Urothelium cell line (cell line): Measurements from ENCODE around the gene AIG1.
"Not testable (repeated sequence)": the region's sequence is repeated elsewhere in the genome, so short reads cannot be mapped to it uniquely, and the experiment has no call there.

Experiments
- DNase-seq: peaks from one replicate; pipeline ENCODE4 v3.0.0; 2011; ENCODE audit warnings: low spot score, mixed read lengths
- FAIRE-seq: peaks from 2 replicates; lab custom pipeline; 2011; peaks lifted over from hg19 to GRCh38; lab: Jason Lieb, UNC

AIG1 gene

DNA sequence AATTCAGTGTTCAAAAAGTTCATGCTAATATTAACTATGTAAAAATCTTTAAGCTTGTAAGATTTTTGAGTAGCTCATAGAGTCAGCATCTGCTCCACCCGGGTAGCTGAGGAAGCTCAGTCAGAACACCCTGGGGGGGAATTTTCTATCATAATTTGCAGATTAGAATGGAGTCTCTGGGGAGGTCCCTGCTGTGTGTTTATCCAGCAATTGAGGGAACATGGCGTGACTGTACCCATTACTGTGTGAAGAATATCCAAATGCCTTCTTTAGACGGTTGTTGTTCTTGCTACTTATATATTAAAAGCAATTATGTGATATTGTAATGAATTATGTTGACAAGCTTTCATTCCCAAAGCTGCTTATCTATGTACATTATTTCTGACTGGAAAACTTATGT, 64.8 kb downstream of the AIG1 start:
- DNase-seq, result no peak
- FAIRE-seq, result no peak

DNA sequence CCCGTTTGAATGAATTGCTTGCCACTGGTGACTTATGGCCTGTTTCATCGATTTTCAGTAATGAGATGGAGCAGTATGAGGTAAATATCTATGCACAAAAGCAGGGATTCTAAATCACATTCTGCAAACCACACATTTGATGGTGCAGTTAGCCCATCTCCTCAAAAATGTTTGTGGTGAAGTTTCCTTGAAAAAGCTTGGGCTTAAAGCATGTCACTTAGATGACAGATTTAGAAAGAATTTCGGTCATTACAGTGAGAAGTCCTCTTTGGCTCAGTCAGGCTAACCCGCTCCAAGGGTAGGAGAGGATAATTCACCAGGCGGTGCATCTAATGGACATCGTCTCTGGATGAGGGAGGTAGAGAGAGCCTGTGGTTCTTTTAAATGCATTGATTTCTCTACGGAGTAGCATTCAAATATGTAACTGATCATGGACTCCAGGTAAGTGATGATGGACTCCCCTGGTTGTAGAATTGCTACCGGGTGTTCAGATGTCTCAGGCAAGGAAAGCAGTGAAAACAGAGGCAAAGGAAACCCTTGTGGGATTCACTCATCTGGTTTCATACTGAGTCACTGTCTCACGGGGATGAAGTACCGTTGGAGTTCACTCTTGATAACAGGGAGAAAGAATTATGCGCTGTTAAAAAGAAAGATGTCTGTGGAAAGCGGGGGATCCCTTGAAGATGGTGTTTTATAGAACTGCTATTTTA, 65.3 kb downstream of the AIG1 start:
- DNase-seq (no peak), FAIRE-seq (no peak)

DNA sequence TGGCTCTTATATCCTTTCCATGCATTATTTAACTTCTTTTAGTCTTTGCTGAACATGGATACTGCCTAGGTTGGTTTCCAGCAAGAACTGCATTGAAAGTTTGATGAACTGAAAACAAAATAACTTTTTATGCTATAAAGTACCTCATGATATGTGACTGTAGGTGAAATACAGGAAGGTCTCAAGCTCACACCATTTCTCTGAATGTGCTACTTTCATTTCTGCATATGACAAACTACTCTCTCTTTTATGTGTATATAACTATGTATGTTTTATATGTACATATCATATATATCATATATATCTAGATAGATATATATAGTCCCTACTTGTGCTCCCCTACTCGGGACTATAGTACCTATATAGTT, 65.9 kb downstream of the AIG1 start:
- DNase-seq (no peak), FAIRE-seq (no peak)

DNA sequence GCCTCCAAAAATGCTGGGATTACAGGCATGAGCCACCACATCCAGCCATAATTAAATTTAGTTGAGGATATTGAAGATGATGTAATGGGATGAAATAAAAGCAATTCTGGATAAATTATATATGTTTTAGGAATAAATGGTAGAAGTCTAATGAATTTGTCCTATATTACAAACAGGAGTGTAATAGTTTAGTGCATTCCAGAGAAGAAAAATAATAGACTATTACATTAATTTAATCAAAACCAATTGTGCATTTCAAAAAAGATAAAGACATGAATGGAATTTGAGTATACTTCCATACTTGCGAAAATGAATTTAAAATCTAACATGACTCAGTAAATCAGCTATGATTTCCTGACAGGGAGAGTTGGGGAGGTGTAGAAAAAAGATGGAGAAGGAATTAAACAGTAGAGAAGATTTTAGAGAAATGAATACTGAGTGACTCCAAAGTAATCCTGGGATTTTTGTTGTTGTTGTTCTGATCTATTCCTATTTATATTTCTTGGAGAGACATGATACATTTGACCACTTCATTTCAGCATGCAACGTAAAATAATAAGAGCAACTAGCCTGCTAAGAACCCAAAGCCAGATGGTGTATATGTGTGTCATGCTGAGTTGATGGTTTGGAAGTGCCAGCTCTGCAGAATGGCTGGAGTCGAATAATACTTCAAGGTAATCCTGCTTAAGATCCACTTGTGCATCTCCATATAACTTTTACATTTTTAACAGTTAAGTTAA, 67.4 kb downstream of the AIG1 start:
- FAIRE-seq (no peak), DNase-seq (no peak)

- no peak for FAIRE-seq
- no peak for DNase-seq
Observed at GRCh38 chr6:143128681-143129015, 68.0 kb downstream of the AIG1 start.

DNA sequence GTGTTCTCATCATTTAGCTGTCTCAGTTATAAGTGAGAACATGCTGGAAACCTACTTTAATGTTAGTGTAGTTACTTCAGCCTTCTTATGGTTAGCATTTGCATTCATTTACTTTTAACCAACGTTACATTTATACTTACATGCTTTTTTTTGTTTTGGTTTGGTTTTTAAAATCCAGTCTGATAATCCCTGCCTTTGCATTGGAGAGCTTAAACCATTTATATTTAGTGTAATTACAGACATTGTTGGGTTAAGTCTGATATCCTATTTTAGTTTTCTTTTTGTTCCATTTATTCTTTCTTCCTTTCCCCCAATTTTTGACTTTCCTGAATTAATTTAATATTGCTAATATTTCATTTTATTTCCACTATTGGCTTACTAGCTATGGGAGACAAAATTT, 70.2 kb downstream of the AIG1 start:
- FAIRE-seq, result no peak

GRCh38 chr6:143135325-143135724, 74.6 kb downstream of the AIG1 start:
- DNase-seq (no peak), FAIRE-seq (no peak)

More for the DNA sequence above, 70.2 kb downstream of the AIG1 start:
- DNase-seq, result no peak

GRCh38 chr6:143135797-143136561, 75.3 kb downstream of the AIG1 start:
- FAIRE-seq (no peak), DNase-seq (no peak)

DNA sequence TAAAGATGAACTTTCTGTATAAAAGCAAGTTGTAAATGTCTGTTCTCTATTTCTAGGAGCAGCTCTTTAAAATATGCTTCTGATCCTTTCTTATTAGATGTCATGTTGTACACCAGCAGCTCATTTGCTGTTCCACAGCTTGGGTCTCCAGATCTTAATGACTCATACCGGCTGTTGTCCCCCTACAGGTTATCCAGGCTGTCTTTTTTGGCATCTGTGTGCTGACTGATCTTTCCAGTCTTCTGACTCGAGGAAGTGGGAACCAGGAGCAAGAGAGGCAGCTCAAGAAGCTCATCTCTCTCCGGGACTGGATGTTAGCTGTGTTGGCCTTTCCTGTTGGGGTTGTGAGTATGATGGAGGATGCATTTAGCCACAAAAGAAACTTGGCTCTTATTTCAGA, 76.0 kb downstream of the AIG1 start:
- DNase-seq (no peak), FAIRE-seq (no peak)

- FAIRE-seq, result no peak
- no peak for DNase-seq
Observed at GRCh38 chr6:143139239-143139784, 78.6 kb downstream of the AIG1 start.

DNA sequence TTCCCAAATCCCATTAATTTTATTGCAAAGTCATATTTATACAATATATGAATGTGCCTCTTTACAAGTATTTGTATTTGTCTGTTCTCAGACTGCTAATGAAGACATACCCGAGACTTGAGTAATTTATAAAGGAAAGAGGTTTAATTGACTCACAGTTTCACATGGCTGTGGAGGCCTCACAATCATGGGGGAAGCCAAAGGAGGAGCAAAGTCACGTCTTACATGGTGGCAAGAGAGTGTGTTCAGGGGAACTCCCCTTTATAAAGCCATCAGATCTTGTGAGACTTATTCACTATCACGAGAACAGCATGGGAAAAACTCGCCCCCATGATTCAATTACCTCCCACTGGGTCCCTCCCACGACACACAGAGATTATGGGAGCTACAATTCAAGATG, 79.2 kb downstream of the AIG1 start:
- DNase-seq, result not testable (repeated sequence)

GRCh38 chr6:143140767-143141166, 80.1 kb downstream of the AIG1 start:
- DNase-seq, result no peak
- FAIRE-seq, result no peak

More for the DNA sequence above, 79.2 kb downstream of the AIG1 start:
- FAIRE-seq, result not testable (repeated sequence)

DNA sequence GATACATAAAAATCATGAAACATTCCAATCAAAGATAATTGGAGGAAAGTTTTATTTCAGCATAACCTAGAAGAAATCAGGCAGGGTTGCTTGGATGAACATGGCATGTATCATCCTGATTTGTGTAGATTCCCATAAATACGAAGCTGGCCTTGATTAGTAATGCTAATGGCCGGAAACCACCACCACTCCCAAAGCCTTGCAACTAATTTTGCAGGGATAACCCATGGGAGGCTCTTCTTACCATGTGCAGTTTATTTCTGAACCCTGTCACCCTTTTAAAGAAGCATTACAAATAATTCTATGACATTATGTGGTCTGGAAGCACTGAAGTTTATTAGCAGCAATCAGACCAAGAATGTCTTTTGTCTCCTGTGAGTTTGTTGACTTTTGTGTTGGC, 80.8 kb downstream of the AIG1 start:
- no peak for FAIRE-seq
- no peak for DNase-seq

- no peak for FAIRE-seq
- DNase-seq, result no peak
Observed at GRCh38 chr6:143146186-143146851, 85.6 kb downstream of the AIG1 start.

DNA sequence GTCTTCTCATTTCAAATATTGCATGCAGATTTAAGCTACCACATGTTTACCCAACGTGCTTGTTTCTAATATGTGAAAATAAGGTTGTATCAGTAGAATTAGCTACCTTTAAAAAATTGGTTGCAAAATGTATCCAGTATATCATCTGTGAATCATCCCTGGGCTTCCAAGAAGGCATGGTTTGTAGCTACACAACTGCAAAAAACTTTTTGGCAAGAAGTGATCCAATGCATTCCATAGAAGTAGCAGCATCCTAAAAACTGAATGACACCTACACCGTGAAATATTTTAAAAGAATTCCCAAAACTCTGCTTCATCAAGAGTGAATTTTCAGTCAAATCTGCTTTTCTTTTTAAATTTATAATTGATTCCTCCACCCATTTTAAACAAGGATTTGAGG, 89.1 kb downstream of the AIG1 start:
- no peak for DNase-seq

DNA sequence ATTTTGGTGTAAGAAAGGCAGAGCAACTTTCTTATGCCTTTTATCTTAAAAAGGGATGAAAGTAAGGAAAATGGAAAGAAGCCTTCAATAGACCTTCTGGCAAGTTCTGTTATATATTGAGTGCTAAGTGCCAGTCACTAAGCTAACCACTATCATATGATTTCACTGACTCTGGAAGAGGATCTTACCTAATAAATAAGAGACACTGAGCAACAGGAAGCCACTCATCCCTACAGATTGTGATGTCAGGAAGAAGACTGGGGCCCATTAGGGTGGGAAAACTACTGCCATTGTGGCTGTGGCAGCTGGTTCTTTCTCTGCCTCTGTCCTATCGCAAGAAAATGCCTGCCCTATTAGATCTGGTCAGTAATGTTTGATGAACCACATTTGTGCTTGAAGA, 89.6 kb downstream of the AIG1 start:
- no peak for DNase-seq
- FAIRE-seq, result no peak

More for the DNA sequence above, 89.1 kb downstream of the AIG1 start:
- FAIRE-seq, result no peak

DNA sequence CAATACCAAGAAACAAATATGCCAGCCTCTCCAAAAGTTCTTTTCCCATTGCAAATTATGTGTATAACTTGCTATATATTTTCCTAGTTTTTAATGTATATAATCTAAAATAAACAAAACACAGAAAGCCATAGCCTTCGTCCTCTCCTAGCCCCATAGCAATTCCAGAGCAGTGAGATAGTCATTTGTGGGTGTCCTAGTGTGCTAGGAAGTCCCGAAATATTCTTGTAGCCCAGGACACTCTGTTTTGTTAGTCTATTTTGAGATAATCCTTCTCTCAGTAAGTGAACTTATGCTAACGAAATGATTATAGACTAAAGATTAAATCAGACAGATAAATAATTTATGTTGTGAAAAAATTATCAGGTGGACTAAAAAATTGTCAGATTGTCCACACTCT, 90.7 kb downstream of the AIG1 start:
- no peak for DNase-seq

GRCh38 chr6:143155681-143156080, 95.0 kb downstream of the AIG1 start:
- DNase-seq (no peak), FAIRE-seq (no peak)

More for the DNA sequence above, 90.7 kb downstream of the AIG1 start:
- FAIRE-seq, result no peak

GRCh38 chr6:143157131-143157530, 96.4 kb downstream of the AIG1 start:
- FAIRE-seq, result no peak
- no peak for DNase-seq

DNA sequence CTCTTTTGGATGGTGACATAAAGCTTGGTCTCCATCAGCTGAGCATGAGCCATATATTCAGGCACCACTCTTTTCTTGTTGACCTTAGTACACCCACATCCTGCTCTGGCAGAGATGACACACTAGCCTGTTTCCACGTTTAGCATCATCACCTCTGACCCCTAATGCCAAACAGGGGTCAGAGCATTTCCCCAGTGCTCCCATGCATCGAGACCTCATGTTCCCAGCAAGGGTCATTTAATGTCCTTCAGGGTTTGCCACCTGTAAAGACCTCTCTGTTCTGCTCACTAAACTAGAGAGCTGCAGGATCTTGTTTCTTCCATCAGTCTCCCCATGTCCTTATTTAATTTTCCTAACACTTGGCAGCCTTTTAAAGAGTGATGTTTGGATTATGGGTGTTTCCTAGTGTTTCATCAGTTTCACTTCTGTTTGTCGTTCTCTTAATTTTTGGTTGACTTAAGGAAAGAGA, 97.5 kb downstream of the AIG1 start:
- no peak for DNase-seq
- no peak for FAIRE-seq

DNA sequence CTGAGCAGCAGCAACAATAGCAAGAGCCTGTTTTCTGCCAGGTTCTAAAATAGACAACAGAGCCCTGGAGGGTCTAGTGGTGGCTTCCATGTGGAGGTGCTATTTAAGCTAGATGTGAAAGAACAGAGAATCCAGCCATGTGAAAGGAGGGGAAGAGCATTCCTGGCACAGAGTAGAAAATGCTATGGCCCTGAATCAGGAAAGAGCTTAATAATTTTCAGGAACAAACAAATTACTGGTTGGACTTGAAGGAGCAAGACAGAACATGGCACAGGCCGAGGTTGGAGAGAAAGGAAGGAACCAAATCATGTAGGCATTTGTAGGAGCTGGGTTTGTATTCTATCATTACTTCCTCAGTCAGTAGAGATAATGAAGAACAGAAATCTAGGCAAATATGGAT, 98.3 kb downstream of the AIG1 start:
- FAIRE-seq, result no peak
- DNase-seq, result no peak
